GM23338 (cell line): ENCODE results near the gene TPO. TPM values are rescaled to one million over a fixed set of nuclear protein-coding genes. Genes with fewer than 3 reads are reported as not detected.

Experiments
- ATAC-seq: fragments of 200-7000 bp; cut with Tn5 transposase; 3 replicates; pipeline ENCODE4 v1.9.1; 2020
- DNase-seq: peaks from one replicate; pipeline ENCODE4 v3.0.0-alpha.2; 2015; ENCODE audit warnings: low spot score
- H2AFZ ChIP-seq: fragments of 200-600 bp; sonication (generic); 2 replicates; pipeline ENCODE4 v1.8.0; 2016; ENCODE audit warnings: antibody characterized with exemption, mild to moderate bottlenecking, moderate library complexity
- H3F3A ChIP-seq: fragments of 200-600 bp; sonication (generic); replicated peaks from 2 replicates; pipeline ENCODE4 v1.8.0; 2017; ENCODE audit warnings: antibody characterized with exemption, mixed run types, low read depth
- H3K27ac ChIP-seq: fragments of 200-600 bp; sonication (generic); 2 replicates; pipeline ENCODE4 v1.6.1; 2016; ENCODE audit warnings: low read depth
- H3K27me3 ChIP-seq: fragments of 200-600 bp; sonication (generic); 2 replicates; pipeline ENCODE4 v1.8.0; 2016; ENCODE audit warnings: mild to moderate bottlenecking, mixed run types, moderate library complexity; ENCODE audit not compliant: insufficient read depth
- H3K36me3 ChIP-seq: fragments of 200-600 bp; sonication (generic); 2 replicates; pipeline ENCODE4 v1.8.0; 2016; ENCODE audit warnings: mild to moderate bottlenecking; ENCODE audit not compliant: insufficient read depth
- H3K4me1 ChIP-seq: fragments of 200-600 bp; sonication (generic); 2 replicates; pipeline ENCODE4 v1.8.0; 2016; ENCODE audit warnings: mild to moderate bottlenecking, moderate library complexity; ENCODE audit not compliant: insufficient read depth
- H3K4me2 ChIP-seq: fragments of 200-600 bp; sonication (generic); 2 replicates; pipeline ENCODE4 v1.7.1; 2017; ENCODE audit warnings: mixed run types
- H3K4me3 ChIP-seq: fragments of 200-600 bp; sonication (generic); 2 replicates; pipeline ENCODE4 v1.6.1; 2016; ENCODE audit warnings: mixed run types
- H3K79me2 ChIP-seq: fragments of 200-600 bp; sonication (generic); replicated peaks from 2 replicates; pipeline ENCODE4 v1.8.0; 2017; ENCODE audit warnings: mild to moderate bottlenecking; ENCODE audit not compliant: insufficient read depth
- H3K9me2 ChIP-seq: fragments of 200-600 bp; sonication (generic); 2 replicates; pipeline ENCODE4 v1.8.0; 2017; ENCODE audit not compliant: insufficient read depth
- H4K20me1 ChIP-seq: fragments of 200-600 bp; sonication (generic); replicated peaks from 2 replicates; pipeline ENCODE4 v1.8.0; 2017; ENCODE audit warnings: mild to moderate bottlenecking; ENCODE audit not compliant: insufficient read depth
- H3K27ac Mint-ChIP-seq: 2 replicates; pipeline ENCODE4 v1.8.0; 2020; ENCODE audit warnings: inconsistent platforms, mild to moderate bottlenecking, moderate library complexity, mixed read lengths
- H3K27me3 Mint-ChIP-seq: 3 replicates; pipeline ENCODE4 v1.8.0; 2022; ENCODE audit warnings: low read depth, mild to moderate bottlenecking, moderate library complexity, mixed read lengths, inconsistent platforms; ENCODE audit not compliant: insufficient read depth, poor library complexity
- H3K36me3 Mint-ChIP-seq: 3 replicates; pipeline ENCODE4 v1.8.0; 2021; ENCODE audit warnings: low read depth, mild to moderate bottlenecking, inconsistent platforms, moderate library complexity, mixed read lengths
- H3K4me1 Mint-ChIP-seq: 3 replicates; pipeline ENCODE4 v1.8.0; 2020; ENCODE audit warnings: mild to moderate bottlenecking, inconsistent platforms, mixed read lengths
- H3K4me3 Mint-ChIP-seq: 3 replicates; pipeline ENCODE4 v1.8.0; 2021; ENCODE audit warnings: moderate library complexity, mild to moderate bottlenecking, inconsistent platforms, mixed read lengths
- H3K9me3 Mint-ChIP-seq: 3 replicates; pipeline ENCODE4 v1.8.0; 2020; ENCODE audit warnings: moderate library complexity, mild to moderate bottlenecking, inconsistent platforms, mixed read lengths
- CREB1 ChIP-seq: fragments of 250-450 bp; sonication (Bioruptor Pico); IDR thresholded peaks from 2 replicates; pipeline ENCODE4 v1.5.0; 2020; ENCODE audit warnings: low read depth, mild to moderate bottlenecking, moderate library complexity
- CTCF ChIP-seq, 2 experiments: fragments of 200-600 bp in 1 of 2; sonication (generic) in 1 of 2; conservative IDR thresholded peaks; 2 replicates each; pipeline versions ENCODE4 v1.5.1 to v1.6.1; 2016 to 2017; ENCODE audit warnings: antibody characterized with exemption in 2 of 2, low read depth in 2 of 2, mild to moderate bottlenecking in 2 of 2, moderate library complexity in 1 of 2
- EZH2 ChIP-seq: fragments of 200-600 bp; sonication (generic); IDR thresholded peaks from one replicate; pipeline ENCODE4 v1.8.0; 2017; ENCODE audit warnings: antibody characterized with exemption, mild to moderate bottlenecking, low read depth; ENCODE audit not compliant: unreplicated experiment
- EZH2phosphoT487 ChIP-seq: fragments of 200-600 bp; sonication (generic); IDR thresholded peaks from one replicate; pipeline ENCODE4 v1.8.1; 2018; ENCODE audit warnings: antibody characterized with exemption; ENCODE audit not compliant: unreplicated experiment
- JUNB ChIP-seq: IDR thresholded peaks from one replicate; pipeline ENCODE4 v1.6.1; 2016; ENCODE audit warnings: antibody characterized with exemption; ENCODE audit not compliant: unreplicated experiment
- NANOG ChIP-seq: IDR thresholded peaks from 2 replicates; pipeline ENCODE4 v1.6.1; 2016; ENCODE audit warnings: antibody characterized with exemption, borderline replicate concordance
- REST ChIP-seq: IDR thresholded peaks from one replicate; pipeline ENCODE4 v1.6.1; 2018; ENCODE audit warnings: antibody characterized with exemption; ENCODE audit not compliant: unreplicated experiment
- ZNF114 ChIP-seq: fragments of 250-450 bp; sonication (Bioruptor Pico); IDR thresholded peaks from 2 replicates; pipeline ENCODE4 v1.5.0; 2020; ENCODE audit warnings: mild to moderate bottlenecking, moderate library complexity
- ZNF331 ChIP-seq: fragments of 250-450 bp; sonication (Bioruptor Pico); IDR thresholded peaks from 2 replicates; pipeline ENCODE4 v1.5.0; 2020; ENCODE audit warnings: low read depth, mild to moderate bottlenecking, moderate library complexity
- polyA plus RNA-seq: library from polyadenylated mRNA; unstranded; fragments of >200 nt; fragmentation: Nextera tagmentation; extraction: Ambion mirVana; gene quantifications from 2 replicates; pipeline ENCODE4 v1.2.1, GENCODE V29; 2016
- total RNA-seq: library from RNA; depleted of rRNA; stranded (reverse); fragments of >200 nt; shearing (Covaris generic); gene quantifications from 2 replicates; pipeline ENCODE4 v1.2.3, GENCODE V29; 2014
- TF ChIP-seq, protein P1 (sequence below): IDR thresholded peaks from 2 replicates; pipeline ENCODE4 v1.6.1; 2016; ENCODE audit warnings: antibody characterized with exemption
- TF ChIP-seq, protein P2 (sequence below): fragments of 250-450 bp; sonication (Bioruptor Pico); IDR thresholded peaks from 2 replicates; pipeline ENCODE4 v1.5.0; 2020; ENCODE audit warnings: mild to moderate bottlenecking, moderate library complexity

The TPO gene
- total and polyA plus RNA-seq, 2 experiments from 2014 or later = 0.74 TPM; not detected in 1

- TF ChIP-seq ZNF331 (CRISPR knock-in tag) (no peak), JUNB (no peak), ZNF114 (CRISPR knock-in tag) (no peak), EZH2 (no peak), REST (no peak), CREB1 (no peak), CTCF (conservative IDR thresholded peaks at IDR 0.05; ENCODE audit: low read depth in 2 of 2) (no peak), NANOG (no peak)
- TF ChIP-seq, protein P1, sequence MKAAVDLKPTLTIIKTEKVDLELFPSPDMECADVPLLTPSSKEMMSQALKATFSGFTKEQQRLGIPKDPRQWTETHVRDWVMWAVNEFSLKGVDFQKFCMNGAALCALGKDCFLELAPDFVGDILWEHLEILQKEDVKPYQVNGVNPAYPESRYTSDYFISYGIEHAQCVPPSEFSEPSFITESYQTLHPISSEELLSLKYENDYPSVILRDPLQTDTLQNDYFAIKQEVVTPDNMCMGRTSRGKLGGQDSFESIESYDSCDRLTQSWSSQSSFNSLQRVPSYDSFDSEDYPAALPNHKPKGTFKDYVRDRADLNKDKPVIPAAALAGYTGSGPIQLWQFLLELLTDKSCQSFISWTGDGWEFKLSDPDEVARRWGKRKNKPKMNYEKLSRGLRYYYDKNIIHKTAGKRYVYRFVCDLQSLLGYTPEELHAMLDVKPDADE = no peak
Measured at GRCh38 chr2:1450915-1451314, 37.7 kb downstream of the TPO start (continued).

DNA sequence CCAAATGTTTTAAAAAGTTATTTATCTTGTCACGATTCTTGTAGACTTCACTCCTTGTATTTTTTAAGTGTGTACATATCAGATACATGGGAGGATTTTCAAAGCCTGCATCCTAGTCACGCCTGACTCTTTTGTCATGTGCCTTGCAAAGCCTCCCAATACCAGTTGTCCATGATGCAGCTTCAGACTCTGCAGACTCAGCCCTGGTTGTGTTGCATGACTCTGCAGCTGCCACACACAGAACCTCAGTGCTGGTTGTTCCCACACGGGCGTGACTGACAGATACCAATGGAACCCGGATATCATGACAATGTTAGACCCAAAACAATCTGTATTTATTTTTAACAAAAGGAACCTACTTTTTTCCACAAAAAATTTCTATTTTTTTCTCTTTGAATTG, 38.2 kb downstream of the TPO start:
- Mint-ChIP-seq H3K4me3 (no peak overlapping the region), H3K27me3 (peaks cover 8% of the 10 kb centered on the region), H3K9me3 (peaks cover 15% of the 10 kb centered on the region; the same call in 2 of the 3 replicates), H3K4me1 (no peaks in the 10 kb centered on the region; the same call in 2 of the 3 replicates), H3K27ac (no peak overlapping the region), H3K36me3 (no peaks in the 10 kb centered on the region)
- H2AFZ ChIP-seq = no peak overlapping the region
- ATAC-seq (no peak), DNase-seq (no peak)
- H3K9me2 ChIP-seq = no peaks in the 10 kb centered on the region
- no peaks in the 10 kb centered on the region for H3K36me3 ChIP-seq
- H3K4me3 ChIP-seq = no peak overlapping the region
- no peak overlapping the region for H3K27ac ChIP-seq
- H3F3A ChIP-seq = no peaks in the 10 kb centered on the region
- H4K20me1 ChIP-seq = no peaks in the 10 kb centered on the region
- H3K79me2 ChIP-seq = no peaks in the 10 kb centered on the region
- H3K4me1 ChIP-seq = no peaks in the 10 kb centered on the region
- H3K4me2 ChIP-seq = no peak overlapping the region
- no peaks in the 10 kb centered on the region for H3K27me3 ChIP-seq
- TF ChIP-seq JUNB (no peak), NANOG (no peak), EZH2phosphoT487 (no peak)
- TF ChIP-seq, protein P2, sequence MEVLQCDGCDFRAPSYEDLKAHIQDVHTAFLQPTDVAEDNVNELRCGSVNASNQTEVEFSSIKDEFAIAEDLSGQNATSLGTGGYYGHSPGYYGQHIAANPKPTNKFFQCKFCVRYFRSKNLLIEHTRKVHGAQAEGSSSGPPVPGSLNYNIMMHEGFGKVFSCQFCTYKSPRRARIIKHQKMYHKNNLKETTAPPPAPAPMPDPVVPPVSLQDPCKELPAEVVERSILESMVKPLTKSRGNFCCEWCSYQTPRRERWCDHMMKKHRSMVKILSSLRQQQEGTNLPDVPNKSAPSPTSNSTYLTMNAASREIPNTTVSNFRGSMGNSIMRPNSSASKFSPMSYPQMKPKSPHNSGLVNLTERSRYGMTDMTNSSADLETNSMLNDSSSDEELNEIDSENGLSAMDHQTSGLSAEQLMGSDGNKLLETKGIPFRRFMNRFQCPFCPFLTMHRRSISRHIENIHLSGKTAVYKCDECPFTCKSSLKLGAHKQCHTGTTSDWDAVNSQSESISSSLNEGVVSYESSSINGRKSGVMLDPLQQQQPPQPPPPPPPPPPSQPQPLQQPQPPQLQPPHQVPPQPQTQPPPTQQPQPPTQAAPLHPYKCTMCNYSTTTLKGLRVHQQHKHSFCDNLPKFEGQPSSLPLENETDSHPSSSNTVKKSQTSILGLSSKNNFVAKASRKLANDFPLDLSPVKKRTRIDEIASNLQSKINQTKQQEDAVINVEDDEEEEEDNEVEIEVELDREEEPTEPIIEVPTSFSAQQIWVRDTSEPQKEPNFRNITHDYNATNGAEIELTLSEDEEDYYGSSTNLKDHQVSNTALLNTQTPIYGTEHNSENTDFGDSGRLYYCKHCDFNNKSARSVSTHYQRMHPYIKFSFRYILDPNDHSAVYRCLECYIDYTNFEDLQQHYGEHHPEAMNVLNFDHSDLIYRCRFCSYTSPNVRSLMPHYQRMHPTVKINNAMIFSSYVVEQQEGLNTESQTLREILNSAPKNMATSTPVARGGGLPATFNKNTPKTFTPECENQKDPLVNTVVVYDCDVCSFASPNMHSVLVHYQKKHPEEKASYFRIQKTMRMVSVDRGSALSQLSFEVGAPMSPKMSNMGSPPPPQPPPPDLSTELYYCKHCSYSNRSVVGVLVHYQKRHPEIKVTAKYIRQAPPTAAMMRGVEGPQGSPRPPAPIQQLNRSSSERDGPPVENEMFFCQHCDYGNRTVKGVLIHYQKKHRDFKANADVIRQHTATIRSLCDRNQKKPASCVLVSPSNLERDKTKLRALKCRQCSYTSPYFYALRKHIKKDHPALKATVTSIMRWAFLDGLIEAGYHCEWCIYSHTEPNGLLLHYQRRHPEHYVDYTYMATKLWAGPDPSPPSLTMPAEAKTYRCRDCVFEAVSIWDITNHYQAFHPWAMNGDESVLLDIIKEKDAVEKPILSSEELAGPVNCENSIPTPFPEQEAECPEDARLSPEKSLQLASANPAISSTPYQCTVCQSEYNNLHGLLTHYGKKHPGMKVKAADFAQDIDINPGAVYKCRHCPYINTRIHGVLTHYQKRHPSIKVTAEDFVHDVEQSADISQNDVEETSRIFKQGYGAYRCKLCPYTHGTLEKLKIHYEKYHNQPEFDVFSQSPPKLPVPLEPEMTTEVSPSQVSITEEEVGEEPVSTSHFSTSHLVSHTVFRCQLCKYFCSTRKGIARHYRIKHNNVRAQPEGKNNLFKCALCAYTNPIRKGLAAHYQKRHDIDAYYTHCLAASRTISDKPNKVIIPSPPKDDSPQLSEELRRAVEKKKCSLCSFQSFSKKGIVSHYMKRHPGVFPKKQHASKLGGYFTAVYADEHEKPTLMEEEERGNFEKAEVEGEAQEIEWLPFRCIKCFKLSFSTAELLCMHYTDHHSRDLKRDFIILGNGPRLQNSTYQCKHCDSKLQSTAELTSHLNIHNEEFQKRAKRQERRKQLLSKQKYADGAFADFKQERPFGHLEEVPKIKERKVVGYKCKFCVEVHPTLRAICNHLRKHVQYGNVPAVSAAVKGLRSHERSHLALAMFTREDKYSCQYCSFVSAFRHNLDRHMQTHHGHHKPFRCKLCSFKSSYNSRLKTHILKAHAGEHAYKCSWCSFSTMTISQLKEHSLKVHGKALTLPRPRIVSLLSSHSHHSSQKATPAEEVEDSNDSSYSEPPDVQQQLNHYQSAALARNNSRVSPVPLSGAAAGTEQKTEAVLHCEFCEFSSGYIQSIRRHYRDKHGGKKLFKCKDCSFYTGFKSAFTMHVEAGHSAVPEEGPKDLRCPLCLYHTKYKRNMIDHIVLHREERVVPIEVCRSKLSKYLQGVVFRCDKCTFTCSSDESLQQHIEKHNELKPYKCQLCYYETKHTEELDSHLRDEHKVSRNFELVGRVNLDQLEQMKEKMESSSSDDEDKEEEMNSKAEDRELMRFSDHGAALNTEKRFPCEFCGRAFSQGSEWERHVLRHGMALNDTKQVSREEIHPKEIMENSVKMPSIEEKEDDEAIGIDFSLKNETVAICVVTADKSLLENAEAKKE (CRISPR knock-in tag) = no peak
